ENCODE measurements around the gene ADGRV1. TPM values are rescaled to one million over a fixed set of nuclear protein-coding genes. Genes with fewer than 3 reads are reported as not detected.

The ADGRV1 gene
- total RNA-seq, 1 donor from 2014 or later = 0.13 TPM

DNA sequence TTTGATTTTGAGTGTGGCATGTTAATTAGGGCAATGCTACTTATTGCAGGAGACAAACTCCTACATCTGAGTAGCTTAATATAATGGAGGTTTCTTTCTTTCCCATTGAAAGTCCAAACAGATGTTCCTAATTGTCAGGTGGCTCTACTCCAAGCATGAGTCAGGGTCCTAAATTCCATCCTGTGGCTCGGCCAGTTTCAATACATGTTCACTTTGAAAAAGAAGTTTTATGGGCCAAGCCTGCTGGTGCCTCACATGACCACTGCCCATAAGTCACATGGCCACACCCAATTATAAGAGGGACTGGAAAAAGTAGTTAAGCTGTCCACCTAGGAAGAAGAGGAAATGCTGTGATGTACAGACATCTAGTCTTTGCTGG lies 654.1 kb downstream of the ADGRV1 start:
- Mint-ChIP-seq H3K27ac (no peak overlapping the region), H3K4me1 (no peaks in the 10 kb centered on the region), H3K27me3 (peaks cover 7% of the 10 kb centered on the region), H3K9me3 (no peaks in the 10 kb centered on the region), H3K4me3 (no peak overlapping the region), H3K36me3 (ENCODE audit: low read depth) (no peaks in the 10 kb centered on the region)
- ChIA-PET POLR2A (interaction anchor here (0.5 kb wide), 1 partner anchor 67 kb away, joined by 10 read pairs; no protein-coding TSS in a partner anchor), CTCF (no interaction called here)
- DNase-seq (no peak), ATAC-seq (ENCODE audit: low read depth) (no peak)
- TF ChIP-seq, protein P1, sequence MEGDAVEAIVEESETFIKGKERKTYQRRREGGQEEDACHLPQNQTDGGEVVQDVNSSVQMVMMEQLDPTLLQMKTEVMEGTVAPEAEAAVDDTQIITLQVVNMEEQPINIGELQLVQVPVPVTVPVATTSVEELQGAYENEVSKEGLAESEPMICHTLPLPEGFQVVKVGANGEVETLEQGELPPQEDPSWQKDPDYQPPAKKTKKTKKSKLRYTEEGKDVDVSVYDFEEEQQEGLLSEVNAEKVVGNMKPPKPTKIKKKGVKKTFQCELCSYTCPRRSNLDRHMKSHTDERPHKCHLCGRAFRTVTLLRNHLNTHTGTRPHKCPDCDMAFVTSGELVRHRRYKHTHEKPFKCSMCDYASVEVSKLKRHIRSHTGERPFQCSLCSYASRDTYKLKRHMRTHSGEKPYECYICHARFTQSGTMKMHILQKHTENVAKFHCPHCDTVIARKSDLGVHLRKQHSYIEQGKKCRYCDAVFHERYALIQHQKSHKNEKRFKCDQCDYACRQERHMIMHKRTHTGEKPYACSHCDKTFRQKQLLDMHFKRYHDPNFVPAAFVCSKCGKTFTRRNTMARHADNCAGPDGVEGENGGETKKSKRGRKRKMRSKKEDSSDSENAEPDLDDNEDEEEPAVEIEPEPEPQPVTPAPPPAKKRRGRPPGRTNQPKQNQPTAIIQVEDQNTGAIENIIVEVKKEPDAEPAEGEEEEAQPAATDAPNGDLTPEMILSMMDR (IDR thresholded peaks at IDR 0.05) = no peak
- intact Hi-C loops (cut with micrococcal nuclease) = no loop called here

Other genes starting within 250 kb of the ADGRV1 start
- 19.1 and 20.3 TPM in 2 replicates for gene CETN3, start 149.0 kb upstream of the ADGRV1 start, total RNA-seq
- 6.4 and 7.3 TPM in 2 replicates for gene MBLAC2, start 84.0 kb upstream of the ADGRV1 start, total RNA-seq
- gene POLR3G, start 83.9 kb upstream of the ADGRV1 start, total RNA-seq = 2.9 and 3.1 TPM in 2 replicates
- gene LYSMD3, start 29.2 kb upstream of the ADGRV1 start, total RNA-seq = 18.3 and 18.4 TPM in 2 replicates

All from activated B cell treated with CpG ODN at 0.5 μM for 24 hours (primary cell).